Activated naive CD4-positive, alpha-beta T cell treated with anti-CD3 and anti-CD28 coated beads for 36 hours (primary cell): ENCODE results near the gene TRERF1. TPM values are rescaled to one million over a fixed set of nuclear protein-coding genes. Genes with fewer than 3 reads are reported as not detected.

Experiments used
- CTCF ChIA-PET: fragments of 350-600 bp; sonication (Branson Sonifier 250); formaldehyde crosslinking; loops from one replicate; lab custom pipeline; 2021; ENCODE audit warnings: antibody characterized with exemption; lab: Charles Lee
- DNase-seq: peaks from one replicate; pipeline ENCODE4 v3.0.0-alpha.2; 2020
- H3K27ac Mint-ChIP-seq: one replicate; pipeline ENCODE4 v1.8.0; 2021; ENCODE audit warnings: mild to moderate bottlenecking, mixed read lengths
- H3K27me3 Mint-ChIP-seq: one replicate; pipeline ENCODE4 v1.8.0; 2021; ENCODE audit warnings: low read depth, mixed read lengths
- H3K36me3 Mint-ChIP-seq: one replicate; pipeline ENCODE4 v1.8.0; 2021; ENCODE audit warnings: low read depth, mixed read lengths
- H3K4me1 Mint-ChIP-seq: one replicate; pipeline ENCODE4 v1.8.0; 2021; ENCODE audit warnings: low read depth, mixed read lengths
- H3K4me3 Mint-ChIP-seq: one replicate; pipeline ENCODE4 v1.8.0; 2021; ENCODE audit warnings: mild to moderate bottlenecking, moderate library complexity, mixed read lengths
- H3K9me3 Mint-ChIP-seq: one replicate; pipeline ENCODE4 v1.8.0; 2021; ENCODE audit warnings: mixed read lengths
- intact Hi-C: fragments of 100-400 bp; cut with micrococcal nuclease; formaldehyde crosslinking; loops from one replicate; pipeline ENCODE4 v1.15.1; 2023
- total RNA-seq, 2 experiments: library from RNA; stranded (reverse); gene quantifications; one replicate each; pipeline ENCODE4 v1.2.3, GENCODE V29; 2021

Gene TRERF1
- total RNA-seq, 2 experiments from 2014 or later, result 6.7 to 6.9 TPM

DNA sequence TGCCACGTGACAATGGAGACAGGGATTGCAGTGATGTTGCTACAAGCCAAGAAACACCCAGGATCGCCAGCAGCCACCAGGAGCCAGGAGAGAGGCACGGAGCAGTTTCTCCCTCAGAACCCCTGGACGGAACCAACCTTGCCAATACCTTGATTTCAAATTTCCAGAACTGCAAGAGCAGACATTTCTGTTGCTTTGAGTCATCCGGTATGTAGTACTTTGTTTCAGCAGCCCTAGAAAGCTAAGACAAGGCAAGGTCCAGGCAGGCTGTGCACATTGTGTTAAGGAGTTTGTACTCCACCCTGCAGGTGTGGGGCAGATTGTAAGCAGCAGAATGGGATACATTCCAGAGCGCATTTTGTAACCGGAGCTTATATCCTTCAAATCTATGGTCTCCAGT, 48.3 kb downstream of the TRERF1 start:
- no peak overlapping the region for H3K4me3 Mint-ChIP-seq

DNA sequence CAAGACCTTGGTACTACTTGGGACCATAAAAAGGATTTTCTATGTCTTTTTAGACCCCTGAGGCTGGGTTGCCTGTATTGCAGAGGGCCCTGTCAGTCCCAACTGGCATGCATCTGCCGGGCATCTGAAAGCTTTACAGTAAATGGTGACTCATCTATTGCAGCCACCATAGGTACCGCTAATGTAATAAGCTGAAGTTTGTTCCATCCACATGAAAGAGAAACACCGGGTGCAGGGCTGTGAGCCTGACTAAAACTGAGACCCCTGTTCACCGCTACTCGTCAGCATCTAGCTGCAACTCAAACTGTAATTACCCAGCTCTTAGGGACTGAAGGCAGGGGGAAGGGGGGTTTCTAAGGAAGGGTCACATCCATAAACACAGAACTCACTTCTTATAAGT, 49.5 kb downstream of the TRERF1 start:
- peak; percentile 85 for DNase-seq
- H3K9me3 Mint-ChIP-seq, result no peaks in the 10 kb centered on the region
- no peaks in the 10 kb centered on the region for H3K36me3 Mint-ChIP-seq
- peak overlapping the region; percentile 50 for H3K27ac Mint-ChIP-seq
- CTCF ChIA-PET, result interaction anchor here (0.7 to 4.2 kb wide), 3 partner anchors 11 to 130 kb away, joined by 3 to 29 read pairs (median 3); no protein-coding TSS in a partner anchor
- H3K4me3 Mint-ChIP-seq, result no peak overlapping the region
- intact Hi-C loops, result loop anchor here (1.0 to 5.0 kb wide), 7 partner anchors 12 to 145 kb away; partner anchors contain the start of gene TRERF1
- peaks cover 65% of the 10 kb centered on the region for H3K4me1 Mint-ChIP-seq
- H3K27me3 Mint-ChIP-seq, result no peaks in the 10 kb centered on the region

More for the DNA sequence above, 48.3 kb downstream of the TRERF1 start:
- peaks cover 70% of the 10 kb centered on the region for H3K4me1 Mint-ChIP-seq
- CTCF ChIA-PET, result interaction anchor here (0.9 to 4.2 kb wide), 5 partner anchors 14 to 144 kb away, joined by 3 to 29 read pairs (median 5); no protein-coding TSS in a partner anchor
- no peak overlapping the region for H3K27ac Mint-ChIP-seq
- no peaks in the 10 kb centered on the region for H3K27me3 Mint-ChIP-seq
- H3K36me3 Mint-ChIP-seq, result no peaks in the 10 kb centered on the region
- no peak for DNase-seq
- intact Hi-C loops, result loop anchor here (2.0 to 5.0 kb wide), 2 partner anchors 15 to 144 kb away; no protein-coding TSS in a partner anchor
- no peaks in the 10 kb centered on the region for H3K9me3 Mint-ChIP-seq

DNA sequence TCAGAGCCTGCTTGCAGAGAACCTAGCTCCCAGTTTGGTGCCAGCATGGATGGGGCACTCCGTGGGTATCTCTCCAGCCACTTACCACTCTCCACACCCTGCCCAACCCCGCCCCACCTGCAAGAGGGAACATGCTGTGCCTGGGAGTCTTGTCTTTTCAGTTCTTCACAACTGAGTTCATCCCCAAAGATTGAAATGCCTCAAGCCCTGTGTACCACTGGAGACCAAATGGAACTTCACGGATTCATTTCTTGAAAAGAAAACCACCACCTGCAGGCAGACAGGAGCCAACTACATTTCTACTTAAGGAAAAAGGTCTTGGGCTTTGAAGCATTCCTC, 50.1 kb downstream of the TRERF1 start:
- Mint-ChIP-seq H3K27ac (no peak overlapping the region), H3K4me3 (no peak overlapping the region), H3K4me1 (peaks cover 64% of the 10 kb centered on the region), H3K27me3 (no peaks in the 10 kb centered on the region), H3K9me3 (no peaks in the 10 kb centered on the region), H3K36me3 (no peaks in the 10 kb centered on the region)
- DNase-seq, result no peak
- CTCF ChIA-PET, result interaction anchor here (4.2 kb wide), 1 partner anchor 12 kb away, joined by 29 read pairs; no protein-coding TSS in a partner anchor
- intact Hi-C loops, result loop anchor here (5.0 kb wide), 1 partner anchor 146 kb away; no protein-coding TSS in a partner anchor

DNA sequence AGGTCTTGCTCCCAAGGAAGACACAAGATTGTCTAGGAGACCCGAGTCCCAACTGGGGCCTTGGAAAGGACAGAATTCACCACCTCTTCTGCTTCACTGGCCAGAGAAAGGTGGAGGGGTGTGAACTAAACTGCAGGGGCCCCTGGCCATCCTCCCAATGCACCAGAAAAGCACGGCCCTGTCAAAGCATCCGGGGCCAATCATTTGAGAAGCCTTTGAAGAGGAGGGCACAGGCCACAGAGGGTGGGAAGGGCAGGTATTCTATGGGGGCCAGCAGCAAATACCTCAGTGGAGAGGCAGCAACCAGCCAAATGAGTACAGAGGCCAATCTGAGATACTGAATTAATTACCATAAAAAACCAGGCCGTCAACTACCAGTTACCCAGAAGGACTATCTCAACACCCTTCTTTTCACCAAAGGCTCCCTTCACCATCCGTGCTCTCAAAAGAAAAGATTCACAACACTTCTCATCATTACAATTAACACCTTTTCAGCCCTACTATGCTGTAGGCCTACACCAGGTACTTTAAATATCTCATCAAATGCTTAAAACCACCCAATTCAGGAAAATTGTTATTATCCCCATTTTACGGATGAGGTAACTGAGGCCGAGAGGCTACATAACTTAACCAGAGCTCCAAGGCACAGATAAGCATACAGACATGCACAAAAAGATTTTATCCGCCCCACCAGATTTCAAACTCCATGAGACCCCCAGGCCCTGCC, 50.7 kb downstream of the TRERF1 start:
- Mint-ChIP-seq H3K36me3 (no peaks in the 10 kb centered on the region), H3K27ac (peak overlapping the region; percentile 10), H3K9me3 (no peaks in the 10 kb centered on the region), H3K27me3 (no peaks in the 10 kb centered on the region), H3K4me1 (peaks cover 62% of the 10 kb centered on the region), H3K4me3 (no peak overlapping the region)
- intact Hi-C loops, result loop anchor here (5.0 kb wide), 1 partner anchor 146 kb away; no protein-coding TSS in a partner anchor
- CTCF ChIA-PET, result interaction anchor here (4.2 kb wide), 1 partner anchor 11 kb away, joined by 29 read pairs; no protein-coding TSS in a partner anchor
- no peak for DNase-seq

DNA sequence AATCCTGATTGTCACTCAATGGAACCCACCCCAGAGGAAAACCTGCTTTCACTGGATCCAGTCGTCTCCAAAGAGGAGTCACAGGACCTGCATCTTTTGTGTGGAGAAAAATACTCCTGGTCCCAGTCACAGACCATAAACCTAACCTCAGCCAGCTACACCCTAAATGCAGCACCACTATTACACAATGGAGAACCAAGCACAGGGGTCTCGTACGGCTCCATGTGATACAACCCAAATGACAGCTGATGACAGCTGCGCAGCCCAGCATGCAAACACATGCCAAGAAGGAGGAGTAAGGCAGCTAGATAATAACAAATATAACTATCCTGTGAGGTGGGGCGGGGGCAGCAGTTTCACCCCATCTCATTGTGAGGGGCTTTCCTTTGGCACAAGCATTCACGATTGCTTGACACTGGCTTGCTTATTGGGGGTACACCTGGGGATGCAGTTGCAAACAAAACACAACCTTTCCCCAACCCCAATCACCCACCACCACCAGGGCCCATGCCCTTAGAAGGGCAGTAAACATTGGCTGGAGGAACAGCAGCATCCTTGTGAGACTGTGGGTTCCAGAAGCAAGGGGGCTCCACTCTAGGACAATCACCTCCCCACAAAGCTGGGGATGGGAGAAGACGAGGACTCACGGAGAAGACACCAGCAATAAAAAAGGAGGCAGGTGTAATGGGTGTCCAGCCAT, 51.5 kb downstream of the TRERF1 start:
- H3K4me1 Mint-ChIP-seq, result peaks cover 70% of the 10 kb centered on the region
- no peak overlapping the region for H3K4me3 Mint-ChIP-seq
- no peaks in the 10 kb centered on the region for H3K9me3 Mint-ChIP-seq
- CTCF ChIA-PET, result no interaction called here
- no peaks in the 10 kb centered on the region for H3K27me3 Mint-ChIP-seq
- no peak for DNase-seq
- intact Hi-C loops, result loop anchor here (5.0 kb wide), 1 partner anchor 147 kb away; no protein-coding TSS in a partner anchor
- H3K36me3 Mint-ChIP-seq, result no peaks in the 10 kb centered on the region
- no peak overlapping the region for H3K27ac Mint-ChIP-seq

DNA sequence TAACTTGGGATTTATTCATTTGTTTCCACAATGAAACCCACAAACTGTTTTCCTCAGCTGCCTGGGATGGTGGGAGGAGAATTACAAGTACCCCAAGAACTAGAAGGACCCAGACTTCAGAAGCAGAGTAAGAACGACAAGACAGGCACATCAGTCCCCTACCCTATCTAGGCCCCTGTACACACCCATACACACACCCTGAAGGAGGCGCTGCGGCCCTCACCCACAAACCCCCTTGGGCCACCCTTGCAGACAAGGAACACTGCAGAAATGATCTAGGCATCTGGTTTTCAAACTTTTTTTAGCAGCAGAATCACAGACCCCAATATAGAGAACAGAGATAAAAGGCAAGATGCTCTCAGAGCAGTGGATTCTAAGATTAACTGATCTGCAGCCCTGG, 55.0 kb downstream of the TRERF1 start:
- DNase-seq, result peak; percentile 33
- intact Hi-C loops, result loop anchor here (10.0 kb wide), 1 partner anchor 442 kb away; no protein-coding TSS in a partner anchor

DNA sequence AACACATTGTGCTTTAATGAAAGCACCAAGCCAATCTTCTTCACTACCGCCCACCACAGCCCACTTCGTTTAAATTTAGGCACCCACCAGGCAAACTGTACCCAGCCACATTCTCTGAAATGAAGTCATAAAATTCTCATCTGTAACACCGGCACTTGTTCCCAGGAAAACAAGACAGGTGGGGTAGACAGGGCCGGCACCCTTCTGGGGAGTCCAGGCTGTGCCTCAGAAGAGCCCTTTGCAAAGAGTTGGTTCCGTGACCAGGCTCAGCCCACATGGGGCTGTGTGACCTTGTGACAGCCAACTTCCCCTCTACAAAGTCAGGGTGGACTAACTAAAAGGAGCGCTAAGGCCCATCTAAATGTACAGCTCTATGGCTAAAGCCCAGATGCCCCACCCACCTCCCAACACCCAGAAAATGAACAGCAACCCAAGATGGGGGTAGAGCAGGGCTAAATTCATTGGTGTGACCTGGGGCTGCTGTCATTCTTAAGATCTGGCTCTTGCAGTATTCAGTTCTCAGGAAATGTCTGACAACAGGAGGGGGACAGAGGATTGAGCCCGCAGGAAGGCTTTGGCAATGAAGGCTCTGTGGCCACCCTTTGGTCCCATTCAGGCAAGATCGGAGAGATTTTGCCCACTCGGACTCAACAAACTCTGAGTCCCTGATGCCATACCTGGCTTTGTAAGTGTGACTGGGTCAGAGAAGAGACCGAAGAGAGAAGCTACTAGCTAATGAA, 56.7 kb downstream of the TRERF1 start:
- DNase-seq, result no peak
- Mint-ChIP-seq H3K9me3 (no peaks in the 10 kb centered on the region), H3K27ac (peak overlapping the region; percentile 36), H3K4me1 (peaks cover 75% of the 10 kb centered on the region), H3K36me3 (peaks cover 3% of the 10 kb centered on the region), H3K4me3 (no peak overlapping the region), H3K27me3 (no peaks in the 10 kb centered on the region)
- CTCF ChIA-PET, result interaction anchor here (0.5 to 1.2 kb wide), 3 partner anchors 68 to 165 kb away, joined by 3 to 4 read pairs (median 3); no protein-coding TSS in a partner anchor
- intact Hi-C loops, result loop anchor here (5.0 to 10.0 kb wide), 2 partner anchors 358 to 440 kb away; no protein-coding TSS in a partner anchor

More for the DNA sequence above, 55.0 kb downstream of the TRERF1 start:
- no peaks in the 10 kb centered on the region for H3K27me3 Mint-ChIP-seq
- peaks cover 69% of the 10 kb centered on the region for H3K4me1 Mint-ChIP-seq
- no peak overlapping the region for H3K4me3 Mint-ChIP-seq
- no peak overlapping the region for H3K27ac Mint-ChIP-seq
- CTCF ChIA-PET, result no interaction called here
- peaks cover 3% of the 10 kb centered on the region for H3K36me3 Mint-ChIP-seq
- no peaks in the 10 kb centered on the region for H3K9me3 Mint-ChIP-seq

DNA sequence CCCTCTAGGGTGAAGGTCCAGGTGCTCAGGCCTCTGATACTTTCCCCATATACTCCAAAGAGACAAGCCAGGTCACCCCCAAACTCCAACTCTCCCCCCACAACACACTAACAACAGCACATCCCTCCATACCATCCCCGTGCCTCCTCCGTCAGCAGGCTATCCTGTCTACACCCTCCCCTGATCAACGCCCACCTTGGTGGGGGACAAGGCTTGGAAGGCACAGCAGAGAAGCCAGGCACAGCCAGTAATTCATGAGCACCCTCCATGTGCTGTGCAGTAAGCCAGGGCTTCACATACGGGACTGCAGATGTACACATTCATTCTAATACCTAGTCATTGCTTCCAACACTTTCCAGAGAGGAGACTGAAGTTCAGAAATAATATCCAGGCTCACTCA, 57.6 kb downstream of the TRERF1 start:
- Mint-ChIP-seq H3K27ac (peak overlapping the region; percentile 76), H3K4me1 (peaks cover 80% of the 10 kb centered on the region), H3K9me3 (no peaks in the 10 kb centered on the region), H3K4me3 (no peak overlapping the region), H3K27me3 (no peaks in the 10 kb centered on the region), H3K36me3 (peaks cover 3% of the 10 kb centered on the region)
- CTCF ChIA-PET, result interaction anchor here (0.7 kb wide), 1 partner anchor 164 kb away, joined by 3 read pairs; no protein-coding TSS in a partner anchor
- intact Hi-C loops, result loop anchor here (5.0 to 10.0 kb wide), 2 partner anchors 357 to 439 kb away; no protein-coding TSS in a partner anchor
- no peak for DNase-seq

DNA sequence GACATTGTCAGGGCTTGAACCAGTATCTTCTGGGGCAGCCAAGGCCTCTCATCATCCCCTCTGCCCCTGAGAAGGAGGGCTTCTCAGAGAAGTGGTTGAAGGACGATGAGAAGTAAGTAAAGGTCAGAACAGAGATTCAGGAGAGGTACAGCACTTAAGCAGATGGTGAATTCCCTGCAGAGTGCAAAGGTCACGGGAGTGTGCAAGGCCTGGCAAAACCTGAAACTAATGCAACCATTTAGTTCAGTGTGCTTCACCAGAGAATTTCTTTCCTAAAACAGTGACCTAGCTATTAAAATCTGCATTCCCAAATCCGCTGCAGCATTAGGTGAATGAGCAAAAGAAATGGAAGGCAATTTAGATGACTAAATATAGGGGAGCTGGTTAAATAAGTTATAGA, 58.4 kb downstream of the TRERF1 start:
- intact Hi-C loops, result loop anchor here (5.0 to 10.0 kb wide), 2 partner anchors 356 to 439 kb away; no protein-coding TSS in a partner anchor
- no peak for DNase-seq
- CTCF ChIA-PET, result no interaction called here
- H3K27ac Mint-ChIP-seq, result no peak overlapping the region
- peaks cover 3% of the 10 kb centered on the region for H3K36me3 Mint-ChIP-seq
- H3K4me3 Mint-ChIP-seq, result no peak overlapping the region
- H3K27me3 Mint-ChIP-seq, result no peaks in the 10 kb centered on the region
- H3K9me3 Mint-ChIP-seq, result no peaks in the 10 kb centered on the region
- peaks cover 83% of the 10 kb centered on the region for H3K4me1 Mint-ChIP-seq

DNA sequence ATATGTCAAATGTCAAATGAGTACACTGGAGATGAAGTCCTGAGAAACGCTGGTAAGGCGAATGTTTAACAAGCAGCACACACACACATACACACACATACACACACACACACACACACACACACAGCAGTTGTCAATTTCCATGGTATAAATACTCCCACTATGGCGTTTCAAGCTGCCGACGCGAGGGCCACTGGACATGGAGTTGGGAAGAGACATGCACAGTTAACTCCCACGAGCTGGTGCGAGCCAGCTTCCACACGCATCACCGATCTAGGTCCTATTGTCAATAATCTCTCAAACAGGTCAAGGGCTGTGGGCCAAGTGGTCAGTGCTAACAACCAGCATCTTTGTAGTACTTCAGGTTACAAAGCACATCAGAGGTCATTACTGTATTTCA, 58.9 kb downstream of the TRERF1 start:
- no peak overlapping the region for H3K4me3 Mint-ChIP-seq
- intact Hi-C loops, result loop anchor here (5.0 to 10.0 kb wide), 2 partner anchors 356 to 438 kb away; no protein-coding TSS in a partner anchor
- H3K36me3 Mint-ChIP-seq, result peaks cover 3% of the 10 kb centered on the region
- H3K4me1 Mint-ChIP-seq, result peaks cover 88% of the 10 kb centered on the region
- no peak overlapping the region for H3K27ac Mint-ChIP-seq
- H3K9me3 Mint-ChIP-seq, result no peaks in the 10 kb centered on the region
- H3K27me3 Mint-ChIP-seq, result no peaks in the 10 kb centered on the region
- CTCF ChIA-PET, result no interaction called here
- no peak for DNase-seq

DNA sequence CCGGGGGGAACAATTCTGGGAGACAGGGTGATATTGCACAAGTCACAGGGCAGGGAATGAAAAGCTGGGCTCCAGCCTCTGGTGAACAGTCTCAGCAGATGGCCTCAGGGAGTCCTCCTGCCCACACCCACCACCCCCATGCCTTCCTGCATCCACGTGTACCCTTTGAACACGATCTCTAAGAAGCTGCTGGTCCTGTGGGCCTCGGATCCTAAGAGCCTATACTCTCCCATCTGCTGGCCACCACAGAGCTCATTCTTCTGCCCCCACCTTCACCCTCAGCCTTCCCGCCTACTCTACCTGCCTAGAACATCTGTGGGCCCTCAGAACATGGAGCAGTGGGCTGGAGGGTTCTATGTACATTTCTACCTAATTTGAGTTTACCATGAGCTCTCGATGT, 60.3 kb downstream of the TRERF1 start:
- Mint-ChIP-seq H3K4me3 (peak overlapping the region; percentile 69), H3K36me3 (peaks cover 3% of the 10 kb centered on the region), H3K4me1 (peaks cover 91% of the 10 kb centered on the region), H3K27ac (peak overlapping the region; percentile 99), H3K27me3 (no peaks in the 10 kb centered on the region), H3K9me3 (no peaks in the 10 kb centered on the region)
- DNase-seq, result no peak
- CTCF ChIA-PET, result interaction anchor here (0.5 to 4.3 kb wide), 10 partner anchors 11 to 176 kb away, joined by 3 to 29 read pairs (median 6); no protein-coding TSS in a partner anchor
- intact Hi-C loops, result loop anchor here (5.0 to 10.0 kb wide), 2 partner anchors 354 to 437 kb away; no protein-coding TSS in a partner anchor
